ENCODE measurements around the gene SLC5A2.
"Not testable (repeated sequence)": the region's sequence is repeated elsewhere in the genome, so short reads cannot be mapped to it uniquely, and the experiment has no call there.

DNA sequence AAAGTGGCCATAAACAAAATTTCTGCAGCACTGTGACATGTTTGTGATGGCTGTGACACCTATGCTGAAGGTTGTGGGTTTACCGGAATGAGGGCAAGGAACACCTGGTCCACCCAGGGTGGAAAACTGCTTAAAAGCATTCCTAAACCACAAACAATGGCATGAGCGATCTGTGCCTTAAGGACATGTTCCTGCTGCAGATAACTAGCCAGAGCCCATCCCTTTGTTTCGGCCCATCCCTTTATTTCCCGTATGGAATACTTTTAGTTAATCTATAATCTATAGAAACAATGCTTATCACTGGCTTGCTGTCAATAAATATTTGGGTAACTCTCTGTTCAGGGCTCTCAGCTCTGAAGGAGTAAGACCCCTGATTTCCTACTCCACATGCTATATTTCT, 56.8 kb downstream of the SLC5A2 start:
- not testable (repeated sequence) for TF ChIP-seq CTCF (IDR thresholded peaks at IDR 0.05; ENCODE audit: low read depth, low read length); EZH2phosphoT487 (IDR thresholded peaks at IDR 0.05; ENCODE audit: low read depth)
